Body of pancreas (tissue), 4 donors: ENCODE results near the gene ABCC3.

Source experiments
- CTCF ChIP-seq, 7 experiments: fragments of 450-650 bp in 4 of 7; fragments of 200-600 bp in 3 of 7; sonication (generic) in 3 of 7; IDR thresholded peaks; one replicate each; pipeline ENCODE4 v1.5.1; 2016 to 2019; ENCODE audit warnings: antibody characterized with exemption in 7 of 7
- POLR2A ChIP-seq, 3 donors: fragments of 450-650 bp; IDR thresholded peaks; one replicate each; pipeline ENCODE4 v1.6.1; 2016; ENCODE audit warnings: antibody characterized with exemption in 3 of 3, mild to moderate bottlenecking in 2 of 3

- TF ChIP-seq CTCF (IDR thresholded peaks at IDR 0.05) (peak in 2 of 7 experiments; percentile 15 to 20), POLR2A (IDR thresholded peaks at IDR 0.05) (peak in 1 of 3 donors; percentile 1)
Measured at GRCh38 chr17:50634915-50635731, 442 bp downstream of the ABCC3 start.
